GM23338 (cell line): Measurements from ENCODE around the gene HMG20B. TPM values are rescaled to one million over a fixed set of nuclear protein-coding genes. Genes with fewer than 3 reads are reported as not detected.
A peak's percentile ranks its signal among the peaks of the same experiment; 100 is the strongest.

Source experiments
- ATAC-seq: fragments of 200-7000 bp; cut with Tn5 transposase; 3 replicates; pipeline ENCODE4 v1.9.1; 2020
- DNase-seq: peaks from one replicate; pipeline ENCODE4 v3.0.0-alpha.2; 2015; ENCODE audit warnings: low spot score
- H2AFZ ChIP-seq: fragments of 200-600 bp; sonication (generic); 2 replicates; pipeline ENCODE4 v1.8.0; 2016; ENCODE audit warnings: antibody characterized with exemption, mild to moderate bottlenecking, moderate library complexity
- H3F3A ChIP-seq: fragments of 200-600 bp; sonication (generic); replicated peaks from 2 replicates; pipeline ENCODE4 v1.8.0; 2017; ENCODE audit warnings: antibody characterized with exemption, mixed run types, low read depth
- H3K27ac ChIP-seq: fragments of 200-600 bp; sonication (generic); 2 replicates; pipeline ENCODE4 v1.6.1; 2016; ENCODE audit warnings: low read depth
- H3K27me3 ChIP-seq: fragments of 200-600 bp; sonication (generic); 2 replicates; pipeline ENCODE4 v1.8.0; 2016; ENCODE audit warnings: mild to moderate bottlenecking, mixed run types, moderate library complexity; ENCODE audit not compliant: insufficient read depth
- H3K36me3 ChIP-seq: fragments of 200-600 bp; sonication (generic); 2 replicates; pipeline ENCODE4 v1.8.0; 2016; ENCODE audit warnings: mild to moderate bottlenecking; ENCODE audit not compliant: insufficient read depth
- H3K4me1 ChIP-seq: fragments of 200-600 bp; sonication (generic); 2 replicates; pipeline ENCODE4 v1.8.0; 2016; ENCODE audit warnings: mild to moderate bottlenecking, moderate library complexity; ENCODE audit not compliant: insufficient read depth
- H3K4me2 ChIP-seq: fragments of 200-600 bp; sonication (generic); 2 replicates; pipeline ENCODE4 v1.7.1; 2017; ENCODE audit warnings: mixed run types
- H3K4me3 ChIP-seq: fragments of 200-600 bp; sonication (generic); 2 replicates; pipeline ENCODE4 v1.6.1; 2016; ENCODE audit warnings: mixed run types
- H3K79me2 ChIP-seq: fragments of 200-600 bp; sonication (generic); replicated peaks from 2 replicates; pipeline ENCODE4 v1.8.0; 2017; ENCODE audit warnings: mild to moderate bottlenecking; ENCODE audit not compliant: insufficient read depth
- H3K9me2 ChIP-seq: fragments of 200-600 bp; sonication (generic); 2 replicates; pipeline ENCODE4 v1.8.0; 2017; ENCODE audit not compliant: insufficient read depth
- H4K20me1 ChIP-seq: fragments of 200-600 bp; sonication (generic); replicated peaks from 2 replicates; pipeline ENCODE4 v1.8.0; 2017; ENCODE audit warnings: mild to moderate bottlenecking; ENCODE audit not compliant: insufficient read depth
- H3K27ac Mint-ChIP-seq: 2 replicates; pipeline ENCODE4 v1.8.0; 2020; ENCODE audit warnings: inconsistent platforms, mild to moderate bottlenecking, moderate library complexity, mixed read lengths
- H3K27me3 Mint-ChIP-seq: 3 replicates; pipeline ENCODE4 v1.8.0; 2022; ENCODE audit warnings: low read depth, mild to moderate bottlenecking, moderate library complexity, mixed read lengths, inconsistent platforms; ENCODE audit not compliant: insufficient read depth, poor library complexity
- H3K36me3 Mint-ChIP-seq: 3 replicates; pipeline ENCODE4 v1.8.0; 2021; ENCODE audit warnings: low read depth, mild to moderate bottlenecking, inconsistent platforms, moderate library complexity, mixed read lengths
- H3K4me1 Mint-ChIP-seq: 3 replicates; pipeline ENCODE4 v1.8.0; 2020; ENCODE audit warnings: mild to moderate bottlenecking, inconsistent platforms, mixed read lengths
- H3K4me3 Mint-ChIP-seq: 3 replicates; pipeline ENCODE4 v1.8.0; 2021; ENCODE audit warnings: moderate library complexity, mild to moderate bottlenecking, inconsistent platforms, mixed read lengths
- H3K9me3 Mint-ChIP-seq: 3 replicates; pipeline ENCODE4 v1.8.0; 2020; ENCODE audit warnings: moderate library complexity, mild to moderate bottlenecking, inconsistent platforms, mixed read lengths
- CTCF ChIP-seq, 2 experiments: fragments of 200-600 bp in 1 of 2; sonication (generic) in 1 of 2; conservative IDR thresholded peaks; 2 replicates each; pipeline versions ENCODE4 v1.5.1 to v1.6.1; 2016 to 2017; ENCODE audit warnings: antibody characterized with exemption in 2 of 2, low read depth in 2 of 2, mild to moderate bottlenecking in 2 of 2, moderate library complexity in 1 of 2
- NANOG ChIP-seq: IDR thresholded peaks from 2 replicates; pipeline ENCODE4 v1.6.1; 2016; ENCODE audit warnings: antibody characterized with exemption, borderline replicate concordance
- ZNF114 ChIP-seq: fragments of 250-450 bp; sonication (Bioruptor Pico); IDR thresholded peaks from 2 replicates; pipeline ENCODE4 v1.5.0; 2020; ENCODE audit warnings: mild to moderate bottlenecking, moderate library complexity
- polyA plus RNA-seq: library from polyadenylated mRNA; unstranded; fragments of >200 nt; fragmentation: Nextera tagmentation; extraction: Ambion mirVana; gene quantifications from 2 replicates; pipeline ENCODE4 v1.2.1, GENCODE V29; 2016
- total RNA-seq: library from RNA; depleted of rRNA; stranded (reverse); fragments of >200 nt; shearing (Covaris generic); gene quantifications from 2 replicates; pipeline ENCODE4 v1.2.3, GENCODE V29; 2014
- TF ChIP-seq, protein P1 (sequence below): IDR thresholded peaks from 2 replicates; pipeline ENCODE4 v1.6.1; 2016; ENCODE audit warnings: antibody characterized with exemption

The HMG20B gene
- total and polyA plus RNA-seq, 2 experiments from 2014 or later = 74.1 to 130 TPM

DNA sequence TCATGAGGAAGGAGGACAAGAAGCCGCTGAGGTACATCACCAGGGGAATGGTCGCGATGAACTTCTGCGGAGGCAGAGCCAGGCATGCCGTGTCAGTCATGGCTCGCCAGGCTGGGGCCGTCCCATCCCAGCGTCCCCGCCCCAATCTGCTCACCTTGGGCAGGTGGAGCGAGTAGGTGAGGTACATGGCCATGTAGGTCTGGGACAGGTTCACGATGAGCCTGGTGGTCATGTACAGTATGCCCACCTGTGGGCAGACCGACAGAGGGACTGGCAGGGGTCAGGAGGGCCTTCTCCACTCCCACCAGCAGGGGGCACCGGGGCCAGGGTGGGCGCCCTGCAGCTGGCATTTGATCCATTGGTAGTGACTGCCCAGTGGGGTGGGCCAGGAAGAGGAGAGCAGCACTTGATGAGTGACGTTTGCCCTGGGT, 25.4 kb upstream of the HMG20B start:
- no peak overlapping the region for H3K4me3 Mint-ChIP-seq
- ATAC-seq = peak; percentile 18

GRCh38 chr19:3547767-3548282, 24.9 kb upstream of the HMG20B start:
- H3K27ac Mint-ChIP-seq = no peak overlapping the region
- Histone ChIP-seq H2AFZ (no peak overlapping the region), H3K79me2 (no peaks in the 10 kb centered on the region), H3K36me3 (no peaks in the 10 kb centered on the region), H3F3A (peaks cover 6% of the 10 kb centered on the region; the same call in 1 of the 2 replicates), H3K4me2 (no peak overlapping the region), H3K27ac (no peak overlapping the region), H3K4me3 (no peak overlapping the region), H4K20me1 (peaks cover 7% of the 10 kb centered on the region), H3K27me3 (no peaks in the 10 kb centered on the region), H3K9me2 (no peaks in the 10 kb centered on the region), H3K4me1 (no peaks in the 10 kb centered on the region)
- ATAC-seq = no peak
- H3K4me1 Mint-ChIP-seq = no peaks in the 10 kb centered on the region; the same call in 2 of the 3 replicates
- no peak for DNase-seq
- TF ChIP-seq CTCF (conservative IDR thresholded peaks at IDR 0.05; ENCODE audit: low read depth in 2 of 2) = no peak
- TF ChIP-seq, protein P1, sequence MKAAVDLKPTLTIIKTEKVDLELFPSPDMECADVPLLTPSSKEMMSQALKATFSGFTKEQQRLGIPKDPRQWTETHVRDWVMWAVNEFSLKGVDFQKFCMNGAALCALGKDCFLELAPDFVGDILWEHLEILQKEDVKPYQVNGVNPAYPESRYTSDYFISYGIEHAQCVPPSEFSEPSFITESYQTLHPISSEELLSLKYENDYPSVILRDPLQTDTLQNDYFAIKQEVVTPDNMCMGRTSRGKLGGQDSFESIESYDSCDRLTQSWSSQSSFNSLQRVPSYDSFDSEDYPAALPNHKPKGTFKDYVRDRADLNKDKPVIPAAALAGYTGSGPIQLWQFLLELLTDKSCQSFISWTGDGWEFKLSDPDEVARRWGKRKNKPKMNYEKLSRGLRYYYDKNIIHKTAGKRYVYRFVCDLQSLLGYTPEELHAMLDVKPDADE = no peak
- H3K9me3 Mint-ChIP-seq = no peaks in the 10 kb centered on the region
- peaks cover 12% of the 10 kb centered on the region for H3K27me3 Mint-ChIP-seq
- H3K4me3 Mint-ChIP-seq = no peak overlapping the region
- H3K36me3 Mint-ChIP-seq = peaks cover 7% of the 10 kb centered on the region

More for the DNA sequence above, 25.4 kb upstream of the HMG20B start:
- no peaks in the 10 kb centered on the region for H3K36me3 ChIP-seq
- H3F3A ChIP-seq = peaks cover 6% of the 10 kb centered on the region; the same call in 1 of the 2 replicates
- H3K27ac Mint-ChIP-seq = no peak overlapping the region
- DNase-seq = no peak
- peaks cover 14% of the 10 kb centered on the region for H3K27me3 Mint-ChIP-seq
- no peaks in the 10 kb centered on the region for H3K79me2 ChIP-seq
- H4K20me1 ChIP-seq = peaks cover 7% of the 10 kb centered on the region
- TF ChIP-seq ZNF114 (CRISPR knock-in tag) = no peak
- TF ChIP-seq CTCF (conservative IDR thresholded peaks at IDR 0.05; ENCODE audit: low read depth in 2 of 2) = peak; percentile 54 to 55
- no peaks in the 10 kb centered on the region; the same call in 2 of the 3 replicates for H3K4me1 Mint-ChIP-seq
- H3K27ac ChIP-seq = no peak overlapping the region
- H3K4me3 ChIP-seq = no peak overlapping the region
- no peak overlapping the region for H3K4me2 ChIP-seq
- H2AFZ ChIP-seq = no peak overlapping the region
- no peaks in the 10 kb centered on the region for H3K9me2 ChIP-seq
- H3K27me3 ChIP-seq = no peaks in the 10 kb centered on the region
- H3K9me3 Mint-ChIP-seq = no peaks in the 10 kb centered on the region
- peaks cover 7% of the 10 kb centered on the region for H3K36me3 Mint-ChIP-seq
- no peaks in the 10 kb centered on the region for H3K4me1 ChIP-seq

DNA sequence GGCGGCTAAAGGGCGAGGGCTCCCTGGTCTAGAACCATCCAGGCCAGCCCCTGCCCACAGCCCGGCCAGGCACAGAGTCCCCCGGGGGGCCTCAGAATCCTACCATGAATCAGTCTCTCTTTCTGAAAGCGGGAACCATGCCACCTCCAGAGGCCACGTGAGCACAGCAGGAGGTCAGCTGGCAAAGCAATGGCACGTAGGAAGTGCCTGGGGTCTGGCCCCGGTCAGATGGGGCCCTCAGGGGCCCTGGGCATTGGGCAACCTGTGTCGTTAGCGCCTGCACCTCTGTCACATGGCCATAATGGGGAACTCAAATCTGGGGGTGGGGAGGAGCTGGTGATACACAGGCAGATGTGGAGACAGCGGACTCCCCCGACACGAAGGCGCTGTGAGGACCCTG, 24.1 kb upstream of the HMG20B start:
- Histone ChIP-seq H3F3A (peaks cover 6% of the 10 kb centered on the region; the same call in 1 of the 2 replicates), H3K27ac (no peak overlapping the region), H3K36me3 (no peaks in the 10 kb centered on the region), H3K4me2 (no peak overlapping the region), H3K27me3 (no peaks in the 10 kb centered on the region), H3K9me2 (no peaks in the 10 kb centered on the region), H4K20me1 (peaks cover 7% of the 10 kb centered on the region), H2AFZ (no peak overlapping the region), H3K79me2 (no peaks in the 10 kb centered on the region), H3K4me3 (no peak overlapping the region), H3K4me1 (no peaks in the 10 kb centered on the region)
- Mint-ChIP-seq H3K27me3 (peaks cover 15% of the 10 kb centered on the region), H3K4me3 (no peak overlapping the region), H3K4me1 (no peaks in the 10 kb centered on the region; the same call in 2 of the 3 replicates), H3K9me3 (no peaks in the 10 kb centered on the region), H3K27ac (no peak overlapping the region), H3K36me3 (peaks cover 7% of the 10 kb centered on the region)
- DNase-seq (no peak), ATAC-seq (no peak)
- no peak for TF ChIP-seq NANOG
